Heart left ventricle (tissue), 13 donors: ENCODE measurements around the gene BTNL8.

Experiments
- CTCF ChIP-seq, 12 donors: fragments of 200-600 bp; sonication (generic) in 4 of 12; IDR thresholded peaks; one replicate each; pipeline versions ENCODE4 v1.5.0 to v1.8.0; 2018 to 2022; ENCODE audit warnings: antibody characterized with exemption in 12 of 12, mild to moderate bottlenecking in 5 of 12
- POLR2A ChIP-seq, 2 donors: fragments of 450-650 bp; IDR thresholded peaks; one replicate each; pipeline ENCODE4 v1.6.1; 2017; ENCODE audit warnings: antibody characterized with exemption in 2 of 2, mild to moderate bottlenecking in 2 of 2, moderate library complexity in 2 of 2
- donor health status: ischemic (EF 13 %, LVEDD 7.1; RV severe dilation, severe dysfunction).
- donor health status: DM: no; HTN: yes; CAD: no.
- donor health status: DM: no; HTN: no; CAD: no.
- donor health status: ischemic (EF 25% LVEDD 6.9; RV normal size, moderate dysfunction).
- donor health status: ischemic (EF 25% LVEDD 5.7; RV mildly dilated, moderate dysfunction).
- donor health status: ischemic (EF 35%, LVEDD 5.7; RV mildly dilated, moderate dysfunction).
- donor health status: nonischemic (EF 11% LVEDD 7.7; RV severe dilation, severe dysfunction).
- donor health status: DM: yes; HTN: yes; CAD: no.
- donor health status: PGD.
- donor health status: ischemic (EF 29% LVEDD 5.4; RV normal size, mild dysfunction).
- donor health status: nonischemic (EF 23%, LVEDD 6.1; RV moderate dilation, normal function).

- no peak for TF ChIP-seq CTCF (IDR thresholded peaks at IDR 0.05)
- TF ChIP-seq POLR2A (IDR thresholded peaks at IDR 0.05) = no peak
Measured at GRCh38 chr5:180982008-180982741, 83.2 kb downstream of the BTNL8 start.
